ENCODE measurements around the gene CTNND2.

Gene CTNND2

DNA sequence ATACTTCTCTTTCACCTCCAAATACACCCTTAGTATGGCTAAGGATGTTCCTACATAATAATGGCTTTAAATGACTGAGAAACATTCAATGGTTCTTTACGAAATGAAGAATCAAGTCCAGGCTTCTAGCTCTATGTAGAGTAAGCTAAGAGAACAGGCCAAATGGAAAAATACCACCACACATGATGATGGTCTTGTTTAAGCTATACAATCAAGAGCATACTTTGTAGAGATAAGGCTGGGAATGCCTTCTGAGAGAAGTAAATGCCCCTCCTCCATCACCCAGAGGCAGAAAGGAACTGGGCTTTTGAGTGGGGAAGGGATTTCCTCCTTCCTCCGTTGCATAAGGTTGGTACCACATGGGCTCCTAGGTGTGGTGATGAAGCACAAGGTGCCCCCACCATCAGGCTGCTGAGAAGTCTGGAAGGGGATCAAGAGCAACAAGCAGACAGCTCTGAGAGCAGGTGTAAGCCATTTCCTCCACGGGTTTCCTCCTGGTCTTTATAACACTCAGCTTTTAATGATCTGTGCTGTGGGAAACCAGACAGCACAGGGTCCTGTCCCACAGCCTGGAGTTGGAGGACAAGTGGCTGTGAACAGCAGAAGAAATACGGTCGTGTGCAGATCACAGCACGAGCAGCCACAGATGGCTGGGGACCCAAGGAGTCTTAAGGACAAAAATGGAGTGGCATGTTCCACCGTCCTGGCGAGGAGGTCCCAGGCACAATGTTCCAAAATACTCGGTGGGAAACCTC lies 396.9 kb downstream of the CTNND2 start:
- Histone ChIP-seq H3K27me3 (ENCODE audit: control insufficient read depth, insufficient read depth, low read length) (no peaks in the 10 kb centered on the region), H3K9me3 (ENCODE audit: control insufficient read depth, insufficient read depth, low read length) (no peaks in the 10 kb centered on the region), H3K4me1 (ENCODE audit: control insufficient read depth, insufficient read depth, low read length) (peaks cover 2% of the 10 kb centered on the region), H3K36me3 (ENCODE audit: control insufficient read depth, insufficient read depth, low read length) (no peaks in the 10 kb centered on the region), H3K9ac (ENCODE audit: low read depth, low read length) (no peak overlapping the region), H3K4me3 (ENCODE audit: low read depth, low read length) (no peak overlapping the region)

DNA sequence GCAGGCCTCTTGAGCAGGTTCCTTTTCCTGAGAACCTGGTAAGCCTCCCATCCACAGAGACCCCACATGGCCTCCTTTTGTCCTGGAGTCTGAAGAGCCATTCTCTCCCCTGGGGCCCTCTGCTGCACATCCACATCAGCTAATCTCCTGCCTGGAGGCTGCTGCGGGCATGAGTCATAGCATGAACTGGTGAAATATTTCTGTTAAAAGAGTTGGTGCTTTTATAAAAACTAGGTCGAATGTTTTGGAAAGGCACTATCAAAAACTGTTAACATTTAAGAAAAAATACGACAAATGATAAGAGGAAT lies 399.4 kb downstream of the CTNND2 start:
- no peak overlapping the region for H3K9ac ChIP-seq (ENCODE audit: low read depth, low read length)

DNA sequence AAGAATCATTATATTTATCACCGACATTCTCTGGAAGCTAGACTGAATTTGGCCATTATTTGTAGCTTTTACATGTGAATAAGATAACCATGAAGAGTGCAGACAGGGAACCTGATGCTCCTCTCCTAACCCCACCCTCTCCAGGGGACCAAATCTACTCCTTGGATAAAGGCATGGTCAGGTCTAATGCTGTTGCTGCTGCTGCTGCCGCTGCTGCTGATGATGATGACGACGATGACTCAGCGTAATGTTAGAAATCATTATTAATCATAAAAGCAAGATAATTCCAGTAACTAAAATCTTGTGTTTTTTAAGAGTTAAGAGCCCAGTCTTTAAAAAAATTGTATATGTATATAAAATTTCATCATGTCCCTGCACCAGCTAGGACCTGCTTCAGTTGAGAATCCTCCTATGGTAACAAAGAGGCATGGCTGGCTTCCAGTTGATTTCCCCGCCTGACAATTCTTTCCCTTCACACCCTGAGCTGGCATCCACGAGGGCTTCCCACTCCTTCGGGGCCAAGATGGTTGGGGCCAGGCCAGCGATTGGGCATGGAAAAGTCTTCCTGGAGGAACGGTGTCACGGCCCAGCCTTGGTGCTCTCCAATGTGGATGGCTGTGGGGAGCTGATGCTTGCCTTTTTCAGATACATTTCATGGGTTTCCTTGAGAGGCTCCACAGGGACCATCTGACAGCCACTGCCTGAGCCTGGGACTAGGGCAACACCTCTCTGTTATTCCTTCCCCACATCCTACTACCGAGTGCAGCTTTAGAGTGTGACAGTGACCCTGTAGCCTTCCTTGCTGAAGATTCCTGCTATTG lies 400.0 kb downstream of the CTNND2 start:
- H3K4me3 ChIP-seq (ENCODE audit: low read depth, low read length), result no peak overlapping the region
- no peaks in the 10 kb centered on the region for H3K27me3 ChIP-seq (ENCODE audit: control insufficient read depth, insufficient read depth, low read length)
- no peaks in the 10 kb centered on the region for H3K9me3 ChIP-seq (ENCODE audit: control insufficient read depth, insufficient read depth, low read length)
- H3K9ac ChIP-seq (ENCODE audit: low read depth, low read length), result no peak overlapping the region
- H3K4me1 ChIP-seq (ENCODE audit: control insufficient read depth, insufficient read depth, low read length), result no peaks in the 10 kb centered on the region
- H3K36me3 ChIP-seq (ENCODE audit: control insufficient read depth, insufficient read depth, low read length), result no peaks in the 10 kb centered on the region

More for the DNA sequence above, 399.4 kb downstream of the CTNND2 start:
- no peaks in the 10 kb centered on the region for H3K4me1 ChIP-seq (ENCODE audit: control insufficient read depth, insufficient read depth, low read length)
- no peak overlapping the region for H3K4me3 ChIP-seq (ENCODE audit: low read depth, low read length)
- H3K9me3 ChIP-seq (ENCODE audit: control insufficient read depth, insufficient read depth, low read length), result no peaks in the 10 kb centered on the region
- H3K27me3 ChIP-seq (ENCODE audit: control insufficient read depth, insufficient read depth, low read length), result no peaks in the 10 kb centered on the region
- H3K36me3 ChIP-seq (ENCODE audit: control insufficient read depth, insufficient read depth, low read length), result no peaks in the 10 kb centered on the region

DNA sequence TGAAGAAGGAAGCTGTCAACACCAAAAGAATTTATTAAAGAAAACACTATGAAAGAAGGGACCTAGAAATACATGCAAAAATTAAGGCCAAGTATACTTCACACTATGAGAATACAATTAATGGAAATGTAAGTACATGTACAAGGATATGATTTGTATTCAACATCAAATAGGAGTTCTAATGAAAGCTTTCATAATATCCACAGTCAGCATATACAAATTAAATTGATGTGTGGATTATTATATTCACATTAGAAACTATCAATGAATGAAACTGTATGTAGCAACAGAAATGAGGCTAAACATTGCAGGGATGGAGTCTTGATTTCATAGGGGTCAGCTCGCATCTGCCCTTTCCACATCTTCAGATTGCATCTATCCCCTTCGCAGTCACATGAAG lies 401.5 kb downstream of the CTNND2 start:
- Histone ChIP-seq H3K4me1 (ENCODE audit: control insufficient read depth, insufficient read depth, low read length) (no peaks in the 10 kb centered on the region), H3K36me3 (ENCODE audit: control insufficient read depth, insufficient read depth, low read length) (no peaks in the 10 kb centered on the region), H3K9me3 (ENCODE audit: control insufficient read depth, insufficient read depth, low read length) (no peaks in the 10 kb centered on the region), H3K4me3 (ENCODE audit: low read depth, low read length) (no peak overlapping the region), H3K27me3 (ENCODE audit: control insufficient read depth, insufficient read depth, low read length) (no peaks in the 10 kb centered on the region), H3K9ac (ENCODE audit: low read depth, low read length) (no peak overlapping the region)

DNA sequence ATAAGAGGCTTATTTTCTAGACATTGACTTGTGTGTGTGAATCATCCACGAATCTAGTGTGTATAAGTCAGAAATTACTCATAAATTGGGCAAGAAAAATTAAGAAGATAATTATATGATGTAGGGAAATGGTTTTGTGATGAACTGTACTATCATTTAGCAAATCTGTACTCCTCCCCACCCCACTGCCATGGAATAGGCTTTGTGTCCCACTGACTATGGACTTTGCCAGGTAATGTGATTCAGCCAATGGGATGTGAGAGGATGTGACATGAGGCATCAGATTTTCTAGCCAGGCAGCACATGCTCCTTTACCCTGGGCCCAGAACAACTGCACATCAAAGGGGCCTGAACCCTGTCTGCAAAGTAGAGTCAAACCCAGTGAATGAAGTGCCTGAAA lies 406.6 kb downstream of the CTNND2 start:
- Histone ChIP-seq H3K4me1 (ENCODE audit: control insufficient read depth, insufficient read depth, low read length) (no peaks in the 10 kb centered on the region), H3K27me3 (ENCODE audit: control insufficient read depth, insufficient read depth, low read length) (no peaks in the 10 kb centered on the region), H3K9ac (ENCODE audit: low read depth, low read length) (no peak overlapping the region), H3K36me3 (ENCODE audit: control insufficient read depth, insufficient read depth, low read length) (no peaks in the 10 kb centered on the region), H3K4me3 (ENCODE audit: low read depth, low read length) (no peak overlapping the region), H3K9me3 (ENCODE audit: control insufficient read depth, insufficient read depth, low read length) (no peaks in the 10 kb centered on the region)

DNA sequence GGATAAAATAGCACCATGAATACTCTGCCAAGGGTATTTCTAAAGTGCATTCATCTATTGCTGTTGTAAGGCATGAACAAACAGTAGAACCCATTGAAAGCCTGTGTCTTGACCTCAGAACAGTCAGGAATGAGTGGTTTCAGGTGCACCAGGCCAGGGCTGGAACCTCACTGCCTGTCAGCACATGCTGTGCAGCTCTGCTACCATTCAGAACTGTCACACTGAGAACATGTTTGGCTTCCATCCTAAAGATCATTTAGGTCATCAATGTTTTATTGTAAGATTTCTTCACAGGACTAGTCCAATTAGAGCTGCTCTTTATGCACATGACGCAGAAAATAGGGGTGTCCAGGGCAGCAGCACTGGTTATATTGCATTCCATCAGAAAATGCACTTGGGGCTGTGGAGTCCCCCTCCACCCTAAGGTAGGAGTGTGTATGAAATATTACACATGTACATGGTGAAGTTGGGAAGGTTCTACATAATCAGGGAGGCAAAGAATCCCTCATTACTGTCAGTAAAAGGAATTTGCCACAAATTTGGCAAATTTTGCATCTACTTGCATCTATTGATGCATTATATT lies 408.0 kb downstream of the CTNND2 start:
- no peaks in the 10 kb centered on the region for H3K9me3 ChIP-seq (ENCODE audit: control insufficient read depth, insufficient read depth, low read length)
- no peaks in the 10 kb centered on the region for H3K4me1 ChIP-seq (ENCODE audit: control insufficient read depth, insufficient read depth, low read length)
- H3K36me3 ChIP-seq (ENCODE audit: control insufficient read depth, insufficient read depth, low read length), result no peaks in the 10 kb centered on the region
- no peaks in the 10 kb centered on the region for H3K27me3 ChIP-seq (ENCODE audit: control insufficient read depth, insufficient read depth, low read length)
- no peak overlapping the region for H3K9ac ChIP-seq (ENCODE audit: low read depth, low read length)
- no peak overlapping the region for H3K4me3 ChIP-seq (ENCODE audit: low read depth, low read length)

DNA sequence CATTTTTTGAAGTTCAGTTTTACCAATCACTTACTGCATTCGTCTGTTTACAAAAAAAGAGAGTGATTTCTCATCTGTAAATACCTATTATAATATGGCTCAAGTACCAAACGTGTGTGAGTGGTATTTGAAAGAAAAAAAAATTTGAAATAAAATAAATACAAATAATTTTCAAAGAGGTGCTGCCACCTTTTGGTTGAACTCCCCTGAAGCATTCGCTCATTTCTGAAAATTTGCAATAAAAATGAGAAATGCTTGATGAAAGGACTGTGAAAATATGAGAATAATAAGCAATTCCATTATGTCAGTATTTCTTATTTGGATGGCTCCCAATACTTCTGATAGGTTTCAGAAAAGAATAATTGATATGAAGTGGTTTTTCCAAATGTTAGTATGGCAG lies 409.9 kb downstream of the CTNND2 start:
- Histone ChIP-seq H3K36me3 (ENCODE audit: control insufficient read depth, insufficient read depth, low read length) (no peaks in the 10 kb centered on the region), H3K9ac (ENCODE audit: low read depth, low read length) (no peak overlapping the region), H3K4me1 (ENCODE audit: control insufficient read depth, insufficient read depth, low read length) (no peaks in the 10 kb centered on the region)

DNA sequence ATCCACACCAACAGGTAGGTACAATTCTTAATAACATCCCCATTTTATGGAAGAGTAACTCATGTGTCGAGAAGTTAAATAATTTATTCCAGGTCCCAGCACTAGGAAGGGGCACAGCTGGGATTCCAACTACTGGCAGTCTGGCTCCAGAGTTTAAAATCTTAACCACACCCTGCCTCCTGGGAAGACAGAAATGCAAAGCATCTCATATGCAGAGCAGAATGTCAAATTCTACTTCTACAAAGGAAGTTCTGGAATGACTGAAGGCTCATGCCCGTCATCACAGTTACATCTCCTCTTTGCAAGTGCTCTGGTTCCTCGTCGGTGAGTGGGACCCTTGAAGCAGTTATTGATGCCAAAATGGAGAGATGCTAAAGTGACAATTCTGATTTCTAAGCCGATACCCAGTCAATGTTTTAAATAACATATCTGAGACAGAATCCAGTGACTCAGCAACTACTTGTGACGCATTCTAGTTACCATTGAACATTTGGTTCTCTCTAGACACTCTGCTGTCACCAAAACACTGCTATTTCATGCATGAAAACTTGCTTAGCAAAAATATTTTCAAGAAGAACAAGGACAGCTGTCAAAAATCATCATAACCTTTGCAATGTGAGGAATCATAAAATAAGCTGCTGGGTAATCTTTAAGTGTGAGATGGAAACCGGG lies 412.7 kb downstream of the CTNND2 start:
- no peaks in the 10 kb centered on the region for H3K27me3 ChIP-seq (ENCODE audit: control insufficient read depth, insufficient read depth, low read length)
- no peaks in the 10 kb centered on the region for H3K4me1 ChIP-seq (ENCODE audit: control insufficient read depth, insufficient read depth, low read length)
- no peaks in the 10 kb centered on the region for H3K9me3 ChIP-seq (ENCODE audit: control insufficient read depth, insufficient read depth, low read length)
- H3K9ac ChIP-seq (ENCODE audit: low read depth, low read length), result no peak overlapping the region
- no peaks in the 10 kb centered on the region for H3K36me3 ChIP-seq (ENCODE audit: control insufficient read depth, insufficient read depth, low read length)
- H3K4me3 ChIP-seq (ENCODE audit: low read depth, low read length), result no peak overlapping the region

More for the DNA sequence above, 409.9 kb downstream of the CTNND2 start:
- no peak overlapping the region for H3K4me3 ChIP-seq (ENCODE audit: low read depth, low read length)
- no peaks in the 10 kb centered on the region for H3K27me3 ChIP-seq (ENCODE audit: control insufficient read depth, insufficient read depth, low read length)
- H3K9me3 ChIP-seq (ENCODE audit: control insufficient read depth, insufficient read depth, low read length), result no peaks in the 10 kb centered on the region

DNA sequence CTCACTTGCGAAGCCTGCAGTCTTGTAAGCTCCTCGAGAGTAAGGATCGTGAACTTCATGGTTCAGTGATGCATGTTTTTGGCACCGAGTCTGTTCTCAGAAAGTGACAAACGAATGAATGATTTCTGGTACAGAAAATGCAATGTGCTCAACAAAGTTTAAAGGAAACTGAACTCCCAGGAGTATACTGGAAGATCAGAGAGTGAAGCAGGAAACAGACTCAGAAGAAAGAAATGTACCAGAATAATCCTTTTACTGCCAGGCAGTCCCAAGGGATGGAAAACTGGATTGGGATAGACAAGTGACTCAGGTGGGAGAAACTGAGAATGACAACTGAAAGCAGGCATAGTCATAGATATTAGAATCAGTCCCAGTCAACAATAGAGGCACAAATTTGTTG lies 420.6 kb downstream of the CTNND2 start:
- Histone ChIP-seq H3K4me3 (ENCODE audit: low read depth, low read length) (no peak overlapping the region), H3K27me3 (ENCODE audit: control insufficient read depth, insufficient read depth, low read length) (no peaks in the 10 kb centered on the region), H3K9ac (ENCODE audit: low read depth, low read length) (no peak overlapping the region), H3K36me3 (ENCODE audit: control insufficient read depth, insufficient read depth, low read length) (no peaks in the 10 kb centered on the region), H3K4me1 (ENCODE audit: control insufficient read depth, insufficient read depth, low read length) (no peaks in the 10 kb centered on the region), H3K9me3 (ENCODE audit: control insufficient read depth, insufficient read depth, low read length) (no peaks in the 10 kb centered on the region)

DNA sequence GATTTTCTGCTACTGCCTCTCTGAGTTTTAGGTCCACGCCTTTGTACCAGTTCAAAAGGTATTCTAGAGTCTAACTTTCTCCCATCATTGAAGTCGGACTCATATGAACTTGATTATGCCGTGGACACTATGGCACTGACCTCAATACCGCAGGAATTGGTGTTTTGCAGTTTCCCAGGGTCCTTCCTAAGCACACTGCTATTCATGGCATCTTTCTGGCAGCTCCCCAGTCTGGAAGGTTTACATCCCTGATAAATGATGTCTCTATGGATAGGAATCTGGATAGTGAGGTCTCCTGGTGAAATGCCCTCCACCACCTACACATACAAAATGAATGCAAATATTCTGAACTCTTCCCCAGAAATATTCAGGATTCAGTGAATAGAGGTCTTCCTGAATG lies 422.2 kb downstream of the CTNND2 start:
- H3K4me1 ChIP-seq (ENCODE audit: control insufficient read depth, insufficient read depth, low read length), result no peaks in the 10 kb centered on the region
- no peak overlapping the region for H3K9ac ChIP-seq (ENCODE audit: low read depth, low read length)
- H3K9me3 ChIP-seq (ENCODE audit: control insufficient read depth, insufficient read depth, low read length), result no peaks in the 10 kb centered on the region
- H3K27me3 ChIP-seq (ENCODE audit: control insufficient read depth, insufficient read depth, low read length), result no peaks in the 10 kb centered on the region
- no peak overlapping the region for H3K4me3 ChIP-seq (ENCODE audit: low read depth, low read length)
- no peaks in the 10 kb centered on the region for H3K36me3 ChIP-seq (ENCODE audit: control insufficient read depth, insufficient read depth, low read length)

DNA sequence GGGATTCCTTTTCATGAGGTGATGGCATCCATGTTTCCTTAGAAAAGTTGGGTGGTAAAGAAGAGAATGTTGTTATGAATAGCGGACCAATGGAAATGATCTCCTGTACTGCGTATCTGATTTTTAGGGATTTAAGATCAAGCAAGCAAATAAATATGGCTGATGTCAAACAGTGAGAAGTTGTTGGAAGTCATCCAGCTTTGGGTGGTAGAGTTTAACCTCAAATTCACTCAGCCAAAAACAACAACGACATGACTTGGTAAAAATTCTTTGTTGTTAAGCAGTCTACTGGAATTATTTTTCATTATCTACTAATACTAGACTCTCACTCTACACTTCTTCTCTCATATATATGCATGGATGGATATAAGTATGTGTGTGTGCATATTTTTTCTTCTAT lies 426.5 kb downstream of the CTNND2 start:
- H3K9me3 ChIP-seq (ENCODE audit: control insufficient read depth, insufficient read depth, low read length), result no peaks in the 10 kb centered on the region

More for the DNA sequence above, 426.5 kb downstream of the CTNND2 start:
- no peak overlapping the region for H3K4me3 ChIP-seq (ENCODE audit: low read depth, low read length)
- H3K9ac ChIP-seq (ENCODE audit: low read depth, low read length), result no peak overlapping the region
- no peaks in the 10 kb centered on the region for H3K4me1 ChIP-seq (ENCODE audit: control insufficient read depth, insufficient read depth, low read length)
- H3K36me3 ChIP-seq (ENCODE audit: control insufficient read depth, insufficient read depth, low read length), result no peaks in the 10 kb centered on the region
- no peaks in the 10 kb centered on the region for H3K27me3 ChIP-seq (ENCODE audit: control insufficient read depth, insufficient read depth, low read length)
